ENCODE results near the gene ISYNA1.

DNA sequence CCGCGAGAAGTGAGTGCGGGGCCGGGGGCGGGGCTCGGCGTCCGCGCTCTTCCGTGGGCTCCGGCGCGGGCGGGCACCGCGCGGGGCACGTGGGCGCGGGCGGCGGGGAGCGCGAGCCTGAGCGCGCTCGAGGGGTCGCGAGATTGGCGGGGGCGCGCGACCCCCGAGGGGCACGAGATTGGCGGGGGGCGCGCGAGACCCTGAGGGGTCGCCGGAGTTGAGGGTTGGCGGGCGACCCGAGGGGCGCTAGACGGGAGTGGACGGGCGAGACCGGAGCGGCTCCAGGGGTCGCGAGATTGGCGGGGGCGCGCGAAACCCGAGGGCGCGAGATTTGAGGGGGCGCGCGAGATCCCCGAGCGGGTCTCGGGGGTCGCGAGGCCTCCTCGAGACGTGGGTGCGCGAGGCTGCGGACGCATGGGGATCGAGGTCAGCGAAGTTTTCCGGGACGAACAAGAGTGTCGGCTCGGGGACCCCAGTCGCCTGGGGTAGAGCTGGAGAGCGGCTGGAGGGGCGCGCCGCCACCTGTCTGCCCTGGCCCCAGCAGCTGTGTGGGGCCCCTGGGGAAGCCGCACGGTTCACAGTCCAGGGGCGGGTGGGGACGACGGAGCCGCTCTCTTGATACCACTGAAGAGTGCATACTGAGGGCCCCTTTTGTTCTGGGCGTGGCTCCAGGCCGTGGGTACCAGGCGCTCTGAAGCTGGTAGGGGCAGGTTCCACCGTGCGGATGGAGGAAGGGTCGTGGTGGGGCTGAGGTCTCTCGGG, 18.1 kb downstream of the ISYNA1 start:
- TF ChIP-seq, protein P1, sequence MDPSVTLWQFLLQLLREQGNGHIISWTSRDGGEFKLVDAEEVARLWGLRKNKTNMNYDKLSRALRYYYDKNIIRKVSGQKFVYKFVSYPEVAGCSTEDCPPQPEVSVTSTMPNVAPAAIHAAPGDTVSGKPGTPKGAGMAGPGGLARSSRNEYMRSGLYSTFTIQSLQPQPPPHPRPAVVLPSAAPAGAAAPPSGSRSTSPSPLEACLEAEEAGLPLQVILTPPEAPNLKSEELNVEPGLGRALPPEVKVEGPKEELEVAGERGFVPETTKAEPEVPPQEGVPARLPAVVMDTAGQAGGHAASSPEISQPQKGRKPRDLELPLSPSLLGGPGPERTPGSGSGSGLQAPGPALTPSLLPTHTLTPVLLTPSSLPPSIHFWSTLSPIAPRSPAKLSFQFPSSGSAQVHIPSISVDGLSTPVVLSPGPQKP (IDR thresholded peaks at IDR 0.05; ENCODE audit: low read depth, low read length): no peak
- TF ChIP-seq, protein P2, sequence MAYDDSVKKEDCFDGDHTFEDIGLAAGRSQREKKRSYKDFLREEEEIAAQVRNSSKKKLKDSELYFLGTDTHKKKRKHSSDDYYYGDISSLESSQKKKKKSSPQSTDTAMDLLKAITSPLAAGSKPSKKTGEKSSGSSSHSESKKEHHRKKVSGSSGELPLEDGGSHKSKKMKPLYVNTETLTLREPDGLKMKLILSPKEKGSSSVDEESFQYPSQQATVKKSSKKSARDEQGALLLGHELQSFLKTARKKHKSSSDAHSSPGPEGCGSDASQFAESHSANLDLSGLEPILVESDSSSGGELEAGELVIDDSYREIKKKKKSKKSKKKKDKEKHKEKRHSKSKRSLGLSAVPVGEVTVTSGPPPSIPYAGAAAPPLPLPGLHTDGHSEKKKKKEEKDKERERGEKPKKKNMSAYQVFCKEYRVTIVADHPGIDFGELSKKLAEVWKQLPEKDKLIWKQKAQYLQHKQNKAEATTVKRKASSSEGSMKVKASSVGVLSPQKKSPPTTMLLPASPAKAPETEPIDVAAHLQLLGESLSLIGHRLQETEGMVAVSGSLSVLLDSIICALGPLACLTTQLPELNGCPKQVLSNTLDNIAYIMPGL (CRISPR knock-in tag; IDR thresholded peaks at IDR 0.05; ENCODE audit: borderline replicate concordance): no peak
- TF ChIP-seq FOSL2 (IDR thresholded peaks at IDR 0.05) (no peak), FOSL2 (CRISPR knock-in tag; IDR thresholded peaks at IDR 0.05) (no peak), RAD21 (conservative IDR thresholded peaks at IDR 0.05 in 1 of 2, IDR thresholded peaks at IDR 0.05 in 1 of 2) (no peak), CTCF (IDR thresholded peaks at IDR 0.05) (no peak), CEBPB (IDR thresholded peaks at IDR 0.05) (no peak), RCOR1 (IDR thresholded peaks at IDR 0.05; ENCODE audit: low read depth, low read length) (no peak), KDM1A (IDR thresholded peaks at IDR 0.05; ENCODE audit: low read depth) (no peak), RARB (CRISPR knock-in tag; IDR thresholded peaks at IDR 0.05) (no peak)
- TF ChIP-seq, protein P3, sequence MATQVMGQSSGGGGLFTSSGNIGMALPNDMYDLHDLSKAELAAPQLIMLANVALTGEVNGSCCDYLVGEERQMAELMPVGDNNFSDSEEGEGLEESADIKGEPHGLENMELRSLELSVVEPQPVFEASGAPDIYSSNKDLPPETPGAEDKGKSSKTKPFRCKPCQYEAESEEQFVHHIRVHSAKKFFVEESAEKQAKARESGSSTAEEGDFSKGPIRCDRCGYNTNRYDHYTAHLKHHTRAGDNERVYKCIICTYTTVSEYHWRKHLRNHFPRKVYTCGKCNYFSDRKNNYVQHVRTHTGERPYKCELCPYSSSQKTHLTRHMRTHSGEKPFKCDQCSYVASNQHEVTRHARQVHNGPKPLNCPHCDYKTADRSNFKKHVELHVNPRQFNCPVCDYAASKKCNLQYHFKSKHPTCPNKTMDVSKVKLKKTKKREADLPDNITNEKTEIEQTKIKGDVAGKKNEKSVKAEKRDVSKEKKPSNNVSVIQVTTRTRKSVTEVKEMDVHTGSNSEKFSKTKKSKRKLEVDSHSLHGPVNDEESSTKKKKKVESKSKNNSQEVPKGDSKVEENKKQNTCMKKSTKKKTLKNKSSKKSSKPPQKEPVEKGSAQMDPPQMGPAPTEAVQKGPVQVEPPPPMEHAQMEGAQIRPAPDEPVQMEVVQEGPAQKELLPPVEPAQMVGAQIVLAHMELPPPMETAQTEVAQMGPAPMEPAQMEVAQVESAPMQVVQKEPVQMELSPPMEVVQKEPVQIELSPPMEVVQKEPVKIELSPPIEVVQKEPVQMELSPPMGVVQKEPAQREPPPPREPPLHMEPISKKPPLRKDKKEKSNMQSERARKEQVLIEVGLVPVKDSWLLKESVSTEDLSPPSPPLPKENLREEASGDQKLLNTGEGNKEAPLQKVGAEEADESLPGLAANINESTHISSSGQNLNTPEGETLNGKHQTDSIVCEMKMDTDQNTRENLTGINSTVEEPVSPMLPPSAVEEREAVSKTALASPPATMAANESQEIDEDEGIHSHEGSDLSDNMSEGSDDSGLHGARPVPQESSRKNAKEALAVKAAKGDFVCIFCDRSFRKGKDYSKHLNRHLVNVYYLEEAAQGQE (IDR thresholded peaks at IDR 0.05): peak; percentile 77
- TF ChIP-seq, protein P4, sequence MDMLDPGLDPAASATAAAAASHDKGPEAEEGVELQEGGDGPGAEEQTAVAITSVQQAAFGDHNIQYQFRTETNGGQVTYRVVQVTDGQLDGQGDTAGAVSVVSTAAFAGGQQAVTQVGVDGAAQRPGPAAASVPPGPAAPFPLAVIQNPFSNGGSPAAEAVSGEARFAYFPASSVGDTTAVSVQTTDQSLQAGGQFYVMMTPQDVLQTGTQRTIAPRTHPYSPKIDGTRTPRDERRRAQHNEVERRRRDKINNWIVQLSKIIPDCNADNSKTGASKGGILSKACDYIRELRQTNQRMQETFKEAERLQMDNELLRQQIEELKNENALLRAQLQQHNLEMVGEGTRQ (IDR thresholded peaks at IDR 0.05): no peak
